Trophoblast cell (in vitro differentiated cells and primary cell): ENCODE data around the gene LRG1.

Experiments used
- DNase-seq, 2 donors: peaks; one replicate each; pipeline ENCODE4 v3.0.0-alpha.2; 2016
- H2AFZ ChIP-seq: 2 replicates; pipeline ENCODE4 v1.6.1; 2013; ENCODE audit warnings: low read length, moderate library complexity, mild to moderate bottlenecking; ENCODE audit not compliant: insufficient read depth, poor library complexity
- H2AK5ac ChIP-seq: 2 replicates; pipeline ENCODE4 v1.6.1; 2013; ENCODE audit warnings: mild to moderate bottlenecking, low read length
- H2BK120ac ChIP-seq: 2 replicates; pipeline ENCODE4 v1.6.1; 2013; ENCODE audit warnings: low read length, mild to moderate bottlenecking, moderate library complexity; ENCODE audit not compliant: insufficient read depth, poor library complexity
- H2BK12ac ChIP-seq: 2 replicates; pipeline ENCODE4 v1.6.1; 2013; ENCODE audit warnings: mild to moderate bottlenecking, low read length, moderate library complexity
- H2BK5ac ChIP-seq: 2 replicates; pipeline ENCODE4 v1.6.1; 2013; ENCODE audit warnings: low read length, low read depth, moderate library complexity, mild to moderate bottlenecking; ENCODE audit not compliant: poor library complexity
- H3K14ac ChIP-seq: 2 replicates; pipeline ENCODE4 v1.6.1; 2013; ENCODE audit warnings: mild to moderate bottlenecking, low read length
- H3K18ac ChIP-seq: 2 replicates; pipeline ENCODE4 v1.6.1; 2013; ENCODE audit warnings: mild to moderate bottlenecking, low read length
- H3K23ac ChIP-seq: 2 replicates; pipeline ENCODE4 v1.6.1; 2013; ENCODE audit warnings: low read length
- H3K27ac ChIP-seq: 2 replicates; pipeline ENCODE4 v1.5.1; 2013; ENCODE audit warnings: low read depth, mild to moderate bottlenecking, inconsistent platforms, low read length, moderate library complexity
- H3K27me3 ChIP-seq: 2 replicates; pipeline ENCODE4 v1.6.1; 2013; ENCODE audit warnings: inconsistent platforms, mild to moderate bottlenecking, low read length, moderate library complexity; ENCODE audit not compliant: insufficient read depth
- H3K36me3 ChIP-seq, 2 experiments: 1 replicate in 1 of 2; 2 replicates in 1 of 2; pipeline ENCODE4 v1.6.1; 2013; ENCODE audit warnings: low read length in 2 of 2, mild to moderate bottlenecking in 2 of 2, moderate library complexity in 1 of 2; ENCODE audit not compliant: insufficient read depth in 2 of 2, control insufficient read depth in 1 of 2
- H3K4ac ChIP-seq: 2 replicates; pipeline ENCODE4 v1.6.1; 2013; ENCODE audit warnings: low read depth, mild to moderate bottlenecking, low read length, moderate library complexity
- H3K4me1 ChIP-seq, 2 experiments: 1 replicate in 1 of 2; 2 replicates in 1 of 2; pipeline ENCODE4 v1.6.1; 2013; ENCODE audit warnings: low read length in 2 of 2, mild to moderate bottlenecking in 2 of 2, moderate library complexity in 1 of 2; ENCODE audit not compliant: insufficient read depth in 2 of 2, control insufficient read depth in 1 of 2
- H3K4me2 ChIP-seq: 2 replicates; pipeline ENCODE4 v1.6.1; 2013; ENCODE audit warnings: inconsistent platforms, mild to moderate bottlenecking, low read length, moderate library complexity
- H3K4me3 ChIP-seq: 2 replicates; pipeline ENCODE4 v1.5.1; 2013; ENCODE audit warnings: mild to moderate bottlenecking, low read depth, low read length, inconsistent platforms
- H3K79me1 ChIP-seq: one replicate; pipeline ENCODE4 v1.6.1; 2013; ENCODE audit warnings: low read length
- H3K79me2 ChIP-seq: 2 replicates; pipeline ENCODE4 v1.6.1; 2013; ENCODE audit warnings: low read length, mild to moderate bottlenecking; ENCODE audit not compliant: control insufficient read depth, insufficient read depth, poor library complexity
- H3K9ac ChIP-seq: 2 replicates; pipeline ENCODE4 v1.6.1; 2013; ENCODE audit warnings: mild to moderate bottlenecking, low read length
- H3K9me3 ChIP-seq: 2 replicates; pipeline ENCODE4 v1.6.1; 2013; ENCODE audit warnings: low read depth, mild to moderate bottlenecking, control low read depth, inconsistent platforms, low read length; ENCODE audit not compliant: insufficient read depth
- H4K12ac ChIP-seq: 2 replicates; pipeline ENCODE4 v1.6.1; 2013; ENCODE audit warnings: low read depth, mild to moderate bottlenecking, low read length, moderate library complexity
- H4K8ac ChIP-seq: 2 replicates; pipeline ENCODE4 v1.6.1; 2013; ENCODE audit warnings: low read depth, mild to moderate bottlenecking, low read length, moderate library complexity
- H4K91ac ChIP-seq: one replicate; pipeline ENCODE4 v1.6.1; 2013; ENCODE audit warnings: low read depth, mild to moderate bottlenecking, low read length, moderate library complexity
- WGBS: extraction: QIAGEN DNeasy Blood & Tissue Kit; methylation state at CpG from one replicate; pipeline ENCODE4 v1.1.7; 2013; ENCODE audit warnings: missing lambda C conversion rate; ENCODE audit not compliant: insufficient read length, insufficient coverage; ENCODE audit errors: extremely low coverage; 5-methylcytosine and 5-hydroxymethylcytosine counted together

Gene LRG1

DNA sequence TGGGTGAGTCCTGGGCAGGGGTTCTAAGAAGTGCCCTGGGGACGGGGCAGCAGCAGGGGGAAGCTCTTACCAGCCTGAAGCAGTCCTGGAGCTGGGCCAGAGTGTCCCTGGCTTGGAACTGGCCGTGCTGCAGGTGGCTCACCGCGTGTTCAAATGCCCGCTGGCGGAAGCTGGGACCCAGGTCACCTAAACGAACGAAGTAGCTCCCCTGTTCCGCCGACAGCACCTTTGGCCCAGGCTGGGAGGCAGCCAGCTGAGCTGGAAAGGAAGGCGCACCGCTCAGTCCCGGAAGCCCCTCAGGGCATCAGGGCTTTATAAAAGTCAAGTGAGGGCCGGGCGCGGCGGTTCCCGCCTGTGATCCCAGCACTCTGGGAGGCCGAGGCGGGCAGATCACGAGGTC, 31.1 kb downstream of the LRG1 start:
- Histone ChIP-seq H3K36me3 (peaks cover 21 to 26% of the 10 kb centered on the region in 2 experiments), H4K91ac (no peak overlapping the region), H3K4ac (no peak overlapping the region), H3K18ac (no peak overlapping the region), H2BK12ac (no peak overlapping the region), H3K4me3 (no peak overlapping the region), H4K12ac (no peak overlapping the region), H4K8ac (no peak overlapping the region), H2BK5ac (no peak overlapping the region), H3K79me1 (no peaks in the 10 kb centered on the region), H2AFZ (no peak overlapping the region), H3K27me3 (no peaks in the 10 kb centered on the region), H3K4me1 (no peaks in the 10 kb centered on the region), H3K9me3 (peaks cover 8% of the 10 kb centered on the region), H3K9ac (no peak overlapping the region), H3K79me2 (no peaks in the 10 kb centered on the region), H2AK5ac (no peak overlapping the region), H2BK120ac (no peak overlapping the region), H3K23ac (no peak overlapping the region), H3K4me2 (no peak overlapping the region), H3K27ac (no peak overlapping the region), H3K14ac (no peak overlapping the region)
- WGBS: no CpG with 5 or more reads among the region's 21 CpGs
- DNase-seq: peak; percentile 44 to 72

DNA sequence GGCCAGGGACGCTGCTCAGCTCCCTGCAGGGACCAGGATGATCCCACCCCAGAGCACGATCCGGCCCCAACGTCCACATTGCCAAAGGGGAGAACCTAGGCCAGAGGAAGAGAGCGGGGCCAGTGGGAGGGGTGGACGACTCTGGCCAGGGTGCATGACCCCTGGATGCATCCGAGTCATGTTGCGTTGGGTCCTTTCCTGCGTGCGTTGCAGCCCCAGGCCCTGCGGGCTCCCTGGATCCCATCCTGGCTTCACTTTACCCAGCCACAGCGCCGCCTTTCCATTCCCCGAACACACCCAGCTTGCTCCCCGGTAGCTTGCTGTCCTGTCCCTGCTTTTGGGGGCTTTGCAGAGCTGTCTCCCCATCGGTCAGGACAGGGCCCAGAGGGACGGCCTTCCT, 32.0 kb downstream of the LRG1 start:
- no peak overlapping the region for H3K4me3 ChIP-seq

DNA sequence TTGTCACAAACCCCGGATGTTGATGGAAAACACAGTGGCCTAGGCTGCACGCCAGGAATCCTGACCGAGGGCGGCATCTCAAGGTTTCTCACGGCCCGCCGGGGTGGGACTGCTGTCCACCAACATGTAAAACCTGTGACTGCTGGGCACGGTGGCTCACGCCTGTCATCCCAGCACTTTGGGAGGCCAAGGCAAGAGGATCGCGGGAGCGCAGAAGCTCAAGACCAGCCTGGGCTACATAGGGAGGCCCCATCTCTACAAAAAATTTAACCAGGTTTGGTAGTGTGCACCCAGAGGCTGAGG, 32.7 kb downstream of the LRG1 start:
- no peak overlapping the region for H3K9ac ChIP-seq
- no peak overlapping the region for H3K4me3 ChIP-seq
- no peak overlapping the region for H3K27ac ChIP-seq
- H3K9me3 ChIP-seq: peaks cover 6% of the 10 kb centered on the region
- H3K23ac ChIP-seq: no peak overlapping the region
- DNase-seq: no peak
- H3K4ac ChIP-seq: no peak overlapping the region
- H2BK120ac ChIP-seq: no peak overlapping the region
- H4K91ac ChIP-seq: no peak overlapping the region
- WGBS: no CpG with 5 or more reads among the region's 12 CpGs
- no peak overlapping the region for H2AK5ac ChIP-seq
- no peak overlapping the region for H2BK12ac ChIP-seq
- no peaks in the 10 kb centered on the region for H3K79me1 ChIP-seq
- peaks cover 37 to 40% of the 10 kb centered on the region in 2 experiments for H3K36me3 ChIP-seq
- H3K18ac ChIP-seq: no peak overlapping the region
- H2AFZ ChIP-seq: no peak overlapping the region
- no peak overlapping the region for H2BK5ac ChIP-seq
- H3K27me3 ChIP-seq: no peaks in the 10 kb centered on the region
- H3K4me1 ChIP-seq: no peaks in the 10 kb centered on the region
- no peak overlapping the region for H3K4me2 ChIP-seq
- H3K14ac ChIP-seq: no peak overlapping the region
- no peak overlapping the region for H4K12ac ChIP-seq
- no peak overlapping the region for H4K8ac ChIP-seq
- no peaks in the 10 kb centered on the region for H3K79me2 ChIP-seq

More for the DNA sequence above, 32.0 kb downstream of the LRG1 start:
- H4K91ac ChIP-seq: no peak overlapping the region
- WGBS: no CpG with 5 or more reads among the region's 17 CpGs
- no peak overlapping the region for H3K23ac ChIP-seq
- no peak overlapping the region for H2BK5ac ChIP-seq
- no peak overlapping the region for H3K27ac ChIP-seq
- no peak overlapping the region for H3K14ac ChIP-seq
- no peak overlapping the region for H2AK5ac ChIP-seq
- H3K79me2 ChIP-seq: no peaks in the 10 kb centered on the region
- no peaks in the 10 kb centered on the region for H3K4me1 ChIP-seq
- no peak overlapping the region for H3K9ac ChIP-seq
- H4K12ac ChIP-seq: peak overlapping the region; percentile 12
- no peak for DNase-seq
- H4K8ac ChIP-seq: no peak overlapping the region
- H3K79me1 ChIP-seq: no peaks in the 10 kb centered on the region
- no peak overlapping the region for H2BK12ac ChIP-seq
- no peak overlapping the region for H3K4ac ChIP-seq
- H3K9me3 ChIP-seq: peaks cover 6% of the 10 kb centered on the region
- H3K18ac ChIP-seq: no peak overlapping the region
- peaks cover 30 to 33% of the 10 kb centered on the region in 2 experiments for H3K36me3 ChIP-seq
- H2AFZ ChIP-seq: no peak overlapping the region
- H3K27me3 ChIP-seq: no peaks in the 10 kb centered on the region
- H2BK120ac ChIP-seq: no peak overlapping the region
- H3K4me2 ChIP-seq: no peak overlapping the region

DNA sequence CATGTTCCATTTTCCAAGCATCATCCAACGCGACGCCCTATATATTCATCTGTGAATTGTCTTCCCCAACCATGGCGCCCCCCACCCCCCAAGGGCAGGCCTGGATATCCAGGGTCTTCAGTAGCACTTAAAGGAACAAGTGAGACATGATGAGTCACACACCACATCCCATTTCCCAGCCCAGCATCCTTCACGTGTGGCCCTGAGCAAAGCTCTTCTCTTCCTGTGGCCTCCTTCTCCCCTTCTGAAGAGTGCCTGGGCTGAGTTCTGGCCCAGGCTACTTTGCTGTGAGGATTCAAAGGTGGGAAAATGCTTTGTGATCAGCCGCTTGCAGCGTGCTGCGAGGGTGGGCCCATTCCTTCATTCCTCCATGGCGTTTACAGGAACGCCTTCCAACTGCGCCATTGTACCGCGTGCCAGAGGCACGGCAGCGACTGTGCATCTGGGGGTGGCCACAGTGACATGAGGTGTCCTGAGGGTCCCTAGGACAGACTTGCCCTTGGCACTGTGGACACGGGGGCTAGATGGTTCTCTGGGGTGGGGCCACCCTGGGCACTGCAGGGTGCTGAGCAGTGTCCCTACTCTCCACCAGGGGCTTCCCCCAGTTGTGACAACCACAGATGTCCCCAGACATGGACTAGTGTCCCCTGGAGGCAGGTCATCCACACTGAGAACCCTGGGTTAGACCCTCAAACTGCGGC, 33.2 kb downstream of the LRG1 start:
- peaks cover 41 to 43% of the 10 kb centered on the region in 2 experiments for H3K36me3 ChIP-seq
- no peak overlapping the region for H2BK12ac ChIP-seq
- no peak overlapping the region for H3K18ac ChIP-seq
- peaks cover 6% of the 10 kb centered on the region for H3K9me3 ChIP-seq
- H2BK120ac ChIP-seq: no peak overlapping the region
- no peak overlapping the region for H3K27ac ChIP-seq
- no peak overlapping the region for H2AK5ac ChIP-seq
- H2BK5ac ChIP-seq: no peak overlapping the region
- no peak overlapping the region for H3K4me2 ChIP-seq
- no peaks in the 10 kb centered on the region for H3K4me1 ChIP-seq
- H2AFZ ChIP-seq: no peak overlapping the region
- H3K79me1 ChIP-seq: no peaks in the 10 kb centered on the region
- no CpG with 5 or more reads among the region's 17 CpGs for WGBS
- no peak overlapping the region for H3K9ac ChIP-seq
- H4K8ac ChIP-seq: no peak overlapping the region
- no peak overlapping the region for H4K12ac ChIP-seq
- no peaks in the 10 kb centered on the region for H3K27me3 ChIP-seq
- no peak overlapping the region for H4K91ac ChIP-seq
- no peak overlapping the region for H3K14ac ChIP-seq
- no peak overlapping the region for H3K4ac ChIP-seq
- peak in 1 of 2 donors; percentile 4 for DNase-seq
- H3K4me3 ChIP-seq: no peak overlapping the region
- no peaks in the 10 kb centered on the region for H3K79me2 ChIP-seq
- H3K23ac ChIP-seq: no peak overlapping the region
